Measurements from ENCODE around the gene TP53I13.
A peak's percentile ranks its signal among the peaks of the same experiment; 100 is the strongest.

TP53I13 gene

GRCh38 chr17:29578626-29579485, 10.4 kb downstream of the TP53I13 start:
- DNase-seq (ENCODE audit: extremely low read depth in 1 of 2, low read depth in 1 of 2) = no peak

- peak in 1 of 2 donors; percentile 80 for DNase-seq (ENCODE audit: extremely low read depth in 1 of 2, low read depth in 1 of 2)
Measured at GRCh38 chr17:29579866-29580771, 11.6 kb downstream of the TP53I13 start.

- no peak for DNase-seq (ENCODE audit: extremely low read depth in 1 of 2, low read depth in 1 of 2)
Measured at GRCh38 chr17:29581583-29582253, 13.2 kb downstream of the TP53I13 start.

GRCh38 chr17:29582254-29582765, 13.8 kb downstream of the TP53I13 start:
- DNase-seq (ENCODE audit: extremely low read depth in 1 of 2, low read depth in 1 of 2) = no peak

GRCh38 chr17:29582772-29583171, 14.3 kb downstream of the TP53I13 start:
- DNase-seq (ENCODE audit: extremely low read depth in 1 of 2, low read depth in 1 of 2) = no peak

- DNase-seq (ENCODE audit: extremely low read depth in 1 of 2, low read depth in 1 of 2) = no peak
Measured at GRCh38 chr17:29583324-29584248, 15.1 kb downstream of the TP53I13 start.

- DNase-seq (ENCODE audit: extremely low read depth in 1 of 2, low read depth in 1 of 2) = no peak
Measured at GRCh38 chr17:29584452-29585079, 16.1 kb downstream of the TP53I13 start.

GRCh38 chr17:29585080-29585751, 16.7 kb downstream of the TP53I13 start:
- no peak for DNase-seq (ENCODE audit: extremely low read depth in 1 of 2, low read depth in 1 of 2)

GRCh38 chr17:29586676-29587469, 18.4 kb downstream of the TP53I13 start:
- DNase-seq (ENCODE audit: extremely low read depth in 1 of 2, low read depth in 1 of 2) = no peak

- no peak for DNase-seq (ENCODE audit: extremely low read depth in 1 of 2, low read depth in 1 of 2)
Measured at GRCh38 chr17:29587591-29587990, 19.1 kb downstream of the TP53I13 start.

GRCh38 chr17:29588017-29588561, 19.6 kb downstream of the TP53I13 start:
- DNase-seq (ENCODE audit: extremely low read depth in 1 of 2, low read depth in 1 of 2) = no peak

GRCh38 chr17:29588562-29589411, 20.3 kb downstream of the TP53I13 start:
- no peak for DNase-seq (ENCODE audit: extremely low read depth in 1 of 2, low read depth in 1 of 2)

GRCh38 chr17:29589524-29590410, 21.3 kb downstream of the TP53I13 start, which contains the start of gene GIT1:
TSS of gene GIT1 (minus strand) at chr17:29589648. CDS start at chr17:29589378, 270 bp downstream.
- DNase-seq (ENCODE audit: extremely low read depth in 1 of 2, low read depth in 1 of 2) = peak in 1 of 2 donors; percentile 78

GRCh38 chr17:29590411-29591145, 22.1 kb downstream of the TP53I13 start:
- no peak for DNase-seq (ENCODE audit: extremely low read depth in 1 of 2, low read depth in 1 of 2)

- DNase-seq (ENCODE audit: extremely low read depth in 1 of 2, low read depth in 1 of 2) = no peak
Measured at GRCh38 chr17:29591146-29591736, 22.7 kb downstream of the TP53I13 start.

All from stimulated activated CD8-positive, alpha-beta memory T cell treated with anti-CD3 and anti-CD28 coated beads, Interleukin-7, amount 100 ng/mL, for 48 hours (primary cell).